Muscle layer of colon (tissue), 2 donors: ENCODE results near the gene CCDC183.
"Not testable (repeated sequence)": the region's sequence is repeated elsewhere in the genome, so short reads cannot be mapped to it uniquely, and the experiment has no call there.

ENCODE experiments used
- H3K27ac ChIP-seq: one replicate; pipeline ENCODE4 v1.7.0; 2013; ENCODE audit warnings: low read depth, mild to moderate bottlenecking, low read length, moderate library complexity
- H3K27me3 ChIP-seq, 2 donors: one replicate each; pipeline ENCODE4 v1.7.0; 2013; ENCODE audit warnings: low read length in 2 of 2, mild to moderate bottlenecking in 2 of 2; ENCODE audit not compliant: insufficient read depth in 2 of 2, control insufficient read depth in 1 of 2
- H3K36me3 ChIP-seq: one replicate; pipeline ENCODE4 v1.7.0; 2013; ENCODE audit warnings: mild to moderate bottlenecking, low read length; ENCODE audit not compliant: insufficient read depth
- H3K4me1 ChIP-seq: one replicate; pipeline ENCODE4 v1.7.0; 2013; ENCODE audit warnings: mild to moderate bottlenecking, low read length; ENCODE audit not compliant: insufficient read depth
- H3K4me3 ChIP-seq, 2 donors: one replicate each; pipeline ENCODE4 v1.7.0; 2013; ENCODE audit warnings: low read length in 2 of 2, low read depth in 1 of 2, mild to moderate bottlenecking in 1 of 2, moderate library complexity in 1 of 2
- H3K9ac ChIP-seq: one replicate; pipeline ENCODE4 v1.7.0; 2013; ENCODE audit warnings: low read length
- H3K9me3 ChIP-seq: one replicate; pipeline ENCODE4 v1.7.0; 2013; ENCODE audit warnings: mild to moderate bottlenecking, low read length
- donor health status: abdominal sarcoma.
- donor health status: Adenocarcinoma of cecum.

CCDC183 gene

GRCh38 chr9:136754626-136755301, 41.4 kb upstream of the CCDC183 start:
- no peaks in the 10 kb centered on the region for H3K36me3 ChIP-seq
- H3K27me3 ChIP-seq = peaks cover 0 to 10% of the 10 kb centered on the region in 2 donors
- H3K4me3 ChIP-seq = no peak overlapping the region
- H3K27ac ChIP-seq = no peak overlapping the region
- H3K4me1 ChIP-seq = no peaks in the 10 kb centered on the region
- H3K9me3 ChIP-seq = no peaks in the 10 kb centered on the region
- H3K9ac ChIP-seq = no peak overlapping the region

- H3K4me1 ChIP-seq, H3K9me3 ChIP-seq, H3K9ac ChIP-seq, H3K27ac ChIP-seq, H3K4me3 ChIP-seq, H3K27me3 ChIP-seq, H3K36me3 ChIP-seq: not testable (repeated sequence)
Observed at GRCh38 chr9:136755302-136756133, 40.6 kb upstream of the CCDC183 start.

GRCh38 chr9:136756134-136756438, 40.1 kb upstream of the CCDC183 start:
- Histone ChIP-seq H3K27me3 (peaks cover 0 to 10% of the 10 kb centered on the region in 2 donors), H3K36me3 (no peaks in the 10 kb centered on the region), H3K9ac (no peak overlapping the region), H3K4me3 (no peak overlapping the region), H3K4me1 (no peaks in the 10 kb centered on the region), H3K9me3 (no peaks in the 10 kb centered on the region), H3K27ac (no peak overlapping the region)

- Histone ChIP-seq H3K9me3 (no peaks in the 10 kb centered on the region), H3K4me1 (no peaks in the 10 kb centered on the region), H3K4me3 (no peak overlapping the region), H3K27me3 (peaks cover 0 to 10% of the 10 kb centered on the region in 2 donors), H3K27ac (no peak overlapping the region), H3K9ac (no peak overlapping the region), H3K36me3 (no peaks in the 10 kb centered on the region)
Observed at GRCh38 chr9:136756836-136757235, 39.3 kb upstream of the CCDC183 start.

- H3K9me3 ChIP-seq = no peaks in the 10 kb centered on the region
- no peaks in the 10 kb centered on the region for H3K4me1 ChIP-seq
- no peak overlapping the region for H3K27ac ChIP-seq
- no peak overlapping the region for H3K4me3 ChIP-seq
- peaks cover 0 to 10% of the 10 kb centered on the region in 2 donors for H3K27me3 ChIP-seq
- no peaks in the 10 kb centered on the region for H3K36me3 ChIP-seq
- H3K9ac ChIP-seq = no peak overlapping the region
Observed at GRCh38 chr9:136757328-136757727, 38.8 kb upstream of the CCDC183 start.

- Histone ChIP-seq H3K4me3 (no peak overlapping the region), H3K27ac (no peak overlapping the region), H3K4me1 (no peaks in the 10 kb centered on the region), H3K27me3 (peaks cover 0 to 10% of the 10 kb centered on the region in 2 donors), H3K36me3 (no peaks in the 10 kb centered on the region), H3K9ac (no peak overlapping the region), H3K9me3 (no peaks in the 10 kb centered on the region)
Observed at GRCh38 chr9:136757751-136758140, 38.4 kb upstream of the CCDC183 start.

GRCh38 chr9:136759001-136759400, 37.1 kb upstream of the CCDC183 start:
- no peaks in the 10 kb centered on the region for H3K36me3 ChIP-seq
- no peaks in the 10 kb centered on the region for H3K9me3 ChIP-seq
- no peaks in the 10 kb centered on the region for H3K4me1 ChIP-seq
- no peak overlapping the region for H3K9ac ChIP-seq
- no peak overlapping the region for H3K27ac ChIP-seq
- H3K27me3 ChIP-seq = peaks cover 5 to 17% of the 10 kb centered on the region in 2 donors
- H3K4me3 ChIP-seq = no peak overlapping the region

GRCh38 chr9:136759436-136760325, 36.5 kb upstream of the CCDC183 start:
- no peaks in the 10 kb centered on the region for H3K4me1 ChIP-seq
- H3K9ac ChIP-seq = no peak overlapping the region
- H3K9me3 ChIP-seq = no peaks in the 10 kb centered on the region
- H3K36me3 ChIP-seq = no peaks in the 10 kb centered on the region
- peaks cover 9 to 22% of the 10 kb centered on the region in 2 donors for H3K27me3 ChIP-seq
- no peak overlapping the region for H3K27ac ChIP-seq
- H3K4me3 ChIP-seq = no peak overlapping the region

GRCh38 chr9:136760424-136760823, 35.7 kb upstream of the CCDC183 start:
- Histone ChIP-seq H3K9ac (no peak overlapping the region), H3K4me3 (no peak overlapping the region), H3K36me3 (no peaks in the 10 kb centered on the region), H3K27me3 (peaks cover 9 to 23% of the 10 kb centered on the region in 2 donors), H3K9me3 (no peaks in the 10 kb centered on the region), H3K27ac (no peak overlapping the region), H3K4me1 (no peaks in the 10 kb centered on the region)

GRCh38 chr9:136760834-136761544, 35.1 kb upstream of the CCDC183 start:
- H3K27me3 ChIP-seq = peaks cover 9 to 23% of the 10 kb centered on the region in 2 donors
- H3K9me3 ChIP-seq, H3K9ac ChIP-seq, H3K36me3 ChIP-seq, H3K4me3 ChIP-seq, H3K4me1 ChIP-seq, H3K27ac ChIP-seq: not testable (repeated sequence)

- H3K4me3 ChIP-seq = no peak overlapping the region
- H3K27me3 ChIP-seq = peaks cover 9 to 23% of the 10 kb centered on the region in 2 donors
- no peak overlapping the region for H3K27ac ChIP-seq
- H3K4me1 ChIP-seq = no peaks in the 10 kb centered on the region
- no peaks in the 10 kb centered on the region for H3K9me3 ChIP-seq
- H3K36me3 ChIP-seq = no peaks in the 10 kb centered on the region
- no peak overlapping the region for H3K9ac ChIP-seq
Observed at GRCh38 chr9:136761545-136761981, 34.6 kb upstream of the CCDC183 start.
